ENCODE data around the gene NOS1. TPM values are rescaled to one million over a fixed set of nuclear protein-coding genes. Genes with fewer than 3 reads are reported as not detected.
"Not testable (repeated sequence)": the region's sequence is repeated elsewhere in the genome, so short reads cannot be mapped to it uniquely, and the experiment has no call there.

NOS1 gene
- total RNA-seq, 1 experiment from 2014 or later, result not detected

GRCh38 chr12:117182866-117183265 is 178.6 kb downstream of the NOS1 start:
- POLR2A ChIA-PET, result no interaction called here
- CTCF ChIA-PET, result no interaction called here
- DNase-seq, result no peak
- TF ChIP-seq CTCF (IDR thresholded peaks at IDR 0.05; ENCODE audit: insufficient read depth in 1 of 2, low read depth in 1 of 2, low read length in 1 of 2, severe bottlenecking in 1 of 2, unreplicated experiment in 1 of 2), result no peak
- Mint-ChIP-seq H3K9me3 (ENCODE audit: unreplicated experiment) (no peaks in the 10 kb centered on the region), H3K4me1 (ENCODE audit: low read depth, unreplicated experiment) (no peaks in the 10 kb centered on the region), H3K27me3 (ENCODE audit: insufficient read depth, unreplicated experiment) (no peaks in the 10 kb centered on the region), H3K4me3 (ENCODE audit: unreplicated experiment) (no peak overlapping the region), H3K36me3 (ENCODE audit: insufficient read depth, unreplicated experiment) (peaks cover 66% of the 10 kb centered on the region), H3K27ac (ENCODE audit: unreplicated experiment) (no peak overlapping the region)
- BruUV-seq (replicated peaks), result no TSS peak
- intact Hi-C loops (cut with micrococcal nuclease; ENCODE audit: unreplicated experiment), result no loop called here
- Histone ChIP-seq H3K4me3 (ENCODE audit: low read depth, low read length) (no peak overlapping the region), H3K4me1 (no peaks in the 10 kb centered on the region; the same call in 1 of the 2 replicates), H3K27me3 (replicated peaks; ENCODE audit: control insufficient read depth, insufficient read depth, low read length) (no peaks in the 10 kb centered on the region), H3K36me3 (ENCODE audit: control insufficient read depth, insufficient read depth, low read length) (0 out of 2 replicates have a peak, but pooled peaks cover 1% of the 10 kb centered on the region), H3K9me3 (no peaks in the 10 kb centered on the region; the same call in 1 of the 2 replicates)

- H3K4me3 ChIP-seq (ENCODE audit: low read depth, low read length); intact Hi-C loops (cut with micrococcal nuclease; ENCODE audit: unreplicated experiment); H3K9me3 Mint-ChIP-seq (ENCODE audit: unreplicated experiment); H3K27me3 ChIP-seq (replicated peaks; ENCODE audit: control insufficient read depth, insufficient read depth, low read length); H3K27ac Mint-ChIP-seq (ENCODE audit: unreplicated experiment); H3K9me3 ChIP-seq; POLR2A ChIA-PET; H3K27me3 Mint-ChIP-seq (ENCODE audit: insufficient read depth, unreplicated experiment); DNase-seq; H3K4me1 ChIP-seq; H3K4me1 Mint-ChIP-seq (ENCODE audit: low read depth, unreplicated experiment); H3K4me3 Mint-ChIP-seq (ENCODE audit: unreplicated experiment); H3K36me3 ChIP-seq (ENCODE audit: control insufficient read depth, insufficient read depth, low read length); BruUV-seq (replicated peaks); CTCF ChIA-PET: not testable (repeated sequence)
- peaks cover 71% of the 10 kb centered on the region for H3K36me3 Mint-ChIP-seq (ENCODE audit: insufficient read depth, unreplicated experiment)
Measured at GRCh38 chr12:117181468-117181843, 180.0 kb downstream of the NOS1 start.

GRCh38 chr12:117180758-117181467 is 180.5 kb downstream of the NOS1 start:
- DNase-seq, result no peak
- BruUV-seq (replicated peaks), result no TSS peak
- peaks cover 73% of the 10 kb centered on the region for H3K36me3 Mint-ChIP-seq (ENCODE audit: insufficient read depth, unreplicated experiment)
- no peaks in the 10 kb centered on the region for H3K9me3 Mint-ChIP-seq (ENCODE audit: unreplicated experiment)
- H3K4me3 Mint-ChIP-seq (ENCODE audit: unreplicated experiment), result no peak overlapping the region
- Histone ChIP-seq H3K4me3 (ENCODE audit: low read depth, low read length) (no peak overlapping the region), H3K9me3 (no peaks in the 10 kb centered on the region; the same call in 1 of the 2 replicates), H3K27me3 (replicated peaks; ENCODE audit: control insufficient read depth, insufficient read depth, low read length) (no peaks in the 10 kb centered on the region), H3K4me1 (no peaks in the 10 kb centered on the region), H3K36me3 (ENCODE audit: control insufficient read depth, insufficient read depth, low read length) (0 out of 2 replicates have a peak, but pooled peaks cover 1% of the 10 kb centered on the region)
- no peaks in the 10 kb centered on the region for H3K4me1 Mint-ChIP-seq (ENCODE audit: low read depth, unreplicated experiment)
- ChIA-PET POLR2A (no interaction called here), CTCF (no interaction called here)
- TF ChIP-seq CTCF (IDR thresholded peaks at IDR 0.05; ENCODE audit: insufficient read depth in 1 of 2, low read depth in 1 of 2, low read length in 1 of 2, severe bottlenecking in 1 of 2, unreplicated experiment in 1 of 2), result no peak
- H3K27me3 Mint-ChIP-seq (ENCODE audit: insufficient read depth, unreplicated experiment), result no peaks in the 10 kb centered on the region
- H3K27ac Mint-ChIP-seq (ENCODE audit: unreplicated experiment), result no peak overlapping the region
- intact Hi-C loops (cut with micrococcal nuclease; ENCODE audit: unreplicated experiment), result no loop called here
